ENCODE measurements around the gene TMEM63B.

The TMEM63B gene

GRCh38 chr6:44110005-44110676 lies 17.2 kb upstream of the TMEM63B start:
- Histone ChIP-seq H3K4me1 (ENCODE audit: control insufficient read depth in 2 of 2, insufficient read depth in 1 of 2, low read depth in 1 of 2, low read length in 2 of 2) (no peaks in the 10 kb centered on the region), H3K23ac (ENCODE audit: low read depth, low read length, poor library complexity) (no peak overlapping the region), H2BK12ac (ENCODE audit: low read length) (no peak overlapping the region), H4K8ac (ENCODE audit: low read depth, low read length) (no peak overlapping the region), H3K4me3 (ENCODE audit: low read length in 2 of 2) (no peak overlapping the region), H4K91ac (ENCODE audit: low read depth, low read length, poor library complexity) (no peak overlapping the region), H2AFZ (ENCODE audit: low read length) (no peak overlapping the region), H2AK5ac (ENCODE audit: low read depth, low read length) (no peak overlapping the region), H2BK120ac (ENCODE audit: low read depth, low read length) (no peak overlapping the region), H3K27me3 (ENCODE audit: control insufficient read depth in 3 of 3, insufficient read depth in 3 of 3, low read depth in 1 of 3, low read length in 3 of 3) (no peaks in the 10 kb centered on the region), H3K79me1 (ENCODE audit: low read depth, low read length) (peaks cover 10% of the 10 kb centered on the region), H3K18ac (ENCODE audit: low read length) (no peak overlapping the region), H3K9ac (ENCODE audit: low read depth, low read length, poor library complexity) (no peak overlapping the region), H2BK5ac (ENCODE audit: low read length) (no peak overlapping the region), H3K27ac (replicated peaks; ENCODE audit: low read length) (no peak overlapping the region), H3K4me2 (ENCODE audit: insufficient read depth, low read length, poor library complexity, severe bottlenecking) (no peak overlapping the region), H3K14ac (ENCODE audit: low read length) (no peak overlapping the region), H2BK15ac (ENCODE audit: low read length) (no peak overlapping the region), H3K4ac (ENCODE audit: low read length) (no peak overlapping the region), H3K9me3 (replicated peaks in 1 of 2; ENCODE audit: control insufficient read depth in 2 of 2, insufficient read depth in 1 of 2, low read depth in 1 of 2, low read length in 2 of 2) (no peaks in the 10 kb centered on the region), H3K36me3 (replicated peaks in 1 of 2; ENCODE audit: control insufficient read depth in 2 of 2, insufficient read depth in 2 of 2, low read length in 2 of 2) (peaks cover 64 to 90% of the 10 kb centered on the region in 2 donors)
- DNase-seq (ENCODE audit: low spot score) = no peak
- WGBS, 2 donors (ENCODE audit: extremely low coverage in 2 of 2, insufficient read length in 2 of 2, insufficient replicate concordance in 1 of 2) = no CpG with 5 or more reads among the region's 6 CpGs

- Histone ChIP-seq H3K27me3 (ENCODE audit: control insufficient read depth in 3 of 3, insufficient read depth in 3 of 3, low read depth in 1 of 3, low read length in 3 of 3) (no peaks in the 10 kb centered on the region), H3K23ac (ENCODE audit: low read depth, low read length, poor library complexity) (no peak overlapping the region), H3K9me3 (replicated peaks in 1 of 2; ENCODE audit: control insufficient read depth in 2 of 2, insufficient read depth in 1 of 2, low read depth in 1 of 2, low read length in 2 of 2) (no peaks in the 10 kb centered on the region), H3K36me3 (replicated peaks in 1 of 2; ENCODE audit: control insufficient read depth in 2 of 2, insufficient read depth in 2 of 2, low read length in 2 of 2) (peaks cover 63 to 92% of the 10 kb centered on the region in 2 donors), H3K27ac (replicated peaks; ENCODE audit: low read length) (no peak overlapping the region), H2AFZ (ENCODE audit: low read length) (no peak overlapping the region), H4K91ac (ENCODE audit: low read depth, low read length, poor library complexity) (no peak overlapping the region), H3K4me2 (ENCODE audit: insufficient read depth, low read length, poor library complexity, severe bottlenecking) (no peak overlapping the region), H3K4me1 (ENCODE audit: control insufficient read depth in 2 of 2, insufficient read depth in 1 of 2, low read depth in 1 of 2, low read length in 2 of 2) (no peaks in the 10 kb centered on the region), H3K14ac (ENCODE audit: low read length) (no peak overlapping the region), H3K4ac (ENCODE audit: low read length) (no peak overlapping the region), H3K9ac (ENCODE audit: low read depth, low read length, poor library complexity) (no peak overlapping the region), H2BK120ac (ENCODE audit: low read depth, low read length) (no peak overlapping the region), H3K18ac (ENCODE audit: low read length) (no peak overlapping the region), H2BK5ac (ENCODE audit: low read length) (no peak overlapping the region), H3K79me1 (ENCODE audit: low read depth, low read length) (peaks cover 9% of the 10 kb centered on the region), H3K4me3 (ENCODE audit: low read length in 2 of 2) (no peak overlapping the region), H2BK12ac (ENCODE audit: low read length) (no peak overlapping the region), H2AK5ac (ENCODE audit: low read depth, low read length) (no peak overlapping the region), H4K8ac (ENCODE audit: low read depth, low read length) (no peak overlapping the region), H2BK15ac (ENCODE audit: low read length) (no peak overlapping the region)
- no peak for DNase-seq (ENCODE audit: low spot score)
- no CpG with 5 or more reads among the region's 3 CpGs for WGBS, 2 donors (ENCODE audit: extremely low coverage in 2 of 2, insufficient read length in 2 of 2, insufficient replicate concordance in 1 of 2)
Measured at GRCh38 chr6:44110966-44111365, 16.4 kb upstream of the TMEM63B start.

GRCh38 chr6:44111434-44112417 lies 15.6 kb upstream of the TMEM63B start:
- no peak overlapping the region for H2BK12ac ChIP-seq (ENCODE audit: low read length)
- H3K14ac ChIP-seq (ENCODE audit: low read length) = no peak overlapping the region

GRCh38 chr6:44113414-44113813 lies 13.9 kb upstream of the TMEM63B start:
- H4K8ac ChIP-seq (ENCODE audit: low read depth, low read length) = no peak overlapping the region
- no peaks in the 10 kb centered on the region for H3K27me3 ChIP-seq (ENCODE audit: control insufficient read depth in 3 of 3, insufficient read depth in 3 of 3, low read depth in 1 of 3, low read length in 3 of 3)
- no peak overlapping the region for H3K4me2 ChIP-seq (ENCODE audit: insufficient read depth, low read length, poor library complexity, severe bottlenecking)
- WGBS, 2 donors (ENCODE audit: extremely low coverage in 2 of 2, insufficient read length in 2 of 2, insufficient replicate concordance in 1 of 2) = no CpG with 5 or more reads among the region's 3 CpGs
- H3K23ac ChIP-seq (ENCODE audit: low read depth, low read length, poor library complexity) = no peak overlapping the region
- H3K27ac ChIP-seq (replicated peaks; ENCODE audit: low read length) = no peak overlapping the region
- no peak overlapping the region for H2BK5ac ChIP-seq (ENCODE audit: low read length)
- H3K9me3 ChIP-seq (replicated peaks in 1 of 2; ENCODE audit: control insufficient read depth in 2 of 2, insufficient read depth in 1 of 2, low read depth in 1 of 2, low read length in 2 of 2) = no peaks in the 10 kb centered on the region
- H3K18ac ChIP-seq (ENCODE audit: low read length) = no peak overlapping the region
- H2AK5ac ChIP-seq (ENCODE audit: low read depth, low read length) = no peak overlapping the region
- H3K4me1 ChIP-seq (ENCODE audit: control insufficient read depth in 2 of 2, insufficient read depth in 1 of 2, low read depth in 1 of 2, low read length in 2 of 2) = no peaks in the 10 kb centered on the region
- no peak overlapping the region for H2AFZ ChIP-seq (ENCODE audit: low read length)
- peaks cover 46 to 90% of the 10 kb centered on the region in 2 donors for H3K36me3 ChIP-seq (replicated peaks in 1 of 2; ENCODE audit: control insufficient read depth in 2 of 2, insufficient read depth in 2 of 2, low read length in 2 of 2)
- H2BK15ac ChIP-seq (ENCODE audit: low read length) = no peak overlapping the region
- H3K14ac ChIP-seq (ENCODE audit: low read length) = no peak overlapping the region
- no peak for DNase-seq (ENCODE audit: low spot score)
- H4K91ac ChIP-seq (ENCODE audit: low read depth, low read length, poor library complexity) = peak overlapping the region; percentile 22
- no peak overlapping the region for H2BK120ac ChIP-seq (ENCODE audit: low read depth, low read length)
- no peak overlapping the region for H3K4ac ChIP-seq (ENCODE audit: low read length)
- H3K4me3 ChIP-seq (ENCODE audit: low read length in 2 of 2) = no peak overlapping the region
- no peak overlapping the region for H2BK12ac ChIP-seq (ENCODE audit: low read length)
- H3K79me1 ChIP-seq (ENCODE audit: low read depth, low read length) = peaks cover 6% of the 10 kb centered on the region
- no peak overlapping the region for H3K9ac ChIP-seq (ENCODE audit: low read depth, low read length, poor library complexity)

More at GRCh38 chr6:44111434-44112417, 15.6 kb upstream of the TMEM63B start:
- H4K91ac ChIP-seq (ENCODE audit: low read depth, low read length, poor library complexity) = no peak overlapping the region
- H3K27ac ChIP-seq (replicated peaks; ENCODE audit: low read length) = no peak overlapping the region
- no peak overlapping the region for H4K8ac ChIP-seq (ENCODE audit: low read depth, low read length)
- H3K4ac ChIP-seq (ENCODE audit: low read length) = no peak overlapping the region
- H2BK120ac ChIP-seq (ENCODE audit: low read depth, low read length) = no peak overlapping the region
- no peak for DNase-seq (ENCODE audit: low spot score)
- no peak overlapping the region for H2BK5ac ChIP-seq (ENCODE audit: low read length)
- H3K18ac ChIP-seq (ENCODE audit: low read length) = no peak overlapping the region
- H3K4me3 ChIP-seq (ENCODE audit: low read length in 2 of 2) = no peak overlapping the region
- no CpG with 5 or more reads among the region's 6 CpGs for WGBS, 2 donors (ENCODE audit: extremely low coverage in 2 of 2, insufficient read length in 2 of 2, insufficient replicate concordance in 1 of 2)
- H2AFZ ChIP-seq (ENCODE audit: low read length) = no peak overlapping the region
- H3K23ac ChIP-seq (ENCODE audit: low read depth, low read length, poor library complexity) = no peak overlapping the region
- H3K36me3 ChIP-seq (replicated peaks in 1 of 2; ENCODE audit: control insufficient read depth in 2 of 2, insufficient read depth in 2 of 2, low read length in 2 of 2) = peaks cover 57 to 92% of the 10 kb centered on the region in 2 donors
- H3K9ac ChIP-seq (ENCODE audit: low read depth, low read length, poor library complexity) = no peak overlapping the region
- no peaks in the 10 kb centered on the region for H3K4me1 ChIP-seq (ENCODE audit: control insufficient read depth in 2 of 2, insufficient read depth in 1 of 2, low read depth in 1 of 2, low read length in 2 of 2)
- H2AK5ac ChIP-seq (ENCODE audit: low read depth, low read length) = no peak overlapping the region
- no peaks in the 10 kb centered on the region for H3K9me3 ChIP-seq (replicated peaks in 1 of 2; ENCODE audit: control insufficient read depth in 2 of 2, insufficient read depth in 1 of 2, low read depth in 1 of 2, low read length in 2 of 2)
- H3K79me1 ChIP-seq (ENCODE audit: low read depth, low read length) = peaks cover 8% of the 10 kb centered on the region
- H3K27me3 ChIP-seq (ENCODE audit: control insufficient read depth in 3 of 3, insufficient read depth in 3 of 3, low read depth in 1 of 3, low read length in 3 of 3) = no peaks in the 10 kb centered on the region
- no peak overlapping the region for H3K4me2 ChIP-seq (ENCODE audit: insufficient read depth, low read length, poor library complexity, severe bottlenecking)
- H2BK15ac ChIP-seq (ENCODE audit: low read length) = no peak overlapping the region
